ENCODE data around the gene WDR83. TPM values are rescaled to one million over a fixed set of nuclear protein-coding genes. Genes with fewer than 3 reads are reported as not detected.
"Not testable (repeated sequence)": the region's sequence is repeated elsewhere in the genome, so short reads cannot be mapped to it uniquely, and the experiment has no call there.

The WDR83 gene
- total RNA-seq, 8 experiments from 2014 or later, result 11.4 to 18.0 (median 14.6) TPM

GRCh38 chr19:12678039-12678438 is 11.4 kb downstream of the WDR83 start:
- H3K27ac ChIP-seq; H3K4me3 ChIP-seq; H3K4me1 ChIP-seq (replicated peaks in 1 of 2); ATAC-seq (replicated peaks in 6 of 8); in situ Hi-C loops (cut with MboI; ENCODE audit: low pct_unique_long_range_greater_than_20kb in 2 of 9, low sequenced_read_pairs in 9 of 9, unreplicated experiment in 9 of 9): not testable (repeated sequence)
- 94 to 100% (median 100%) methylated on average over 1 to 4 of the region's 5 CpGs; no CpG with 5 or more reads in 7 of the 10 experiments for WGBS, 10 experiments

- H3K4me3 ChIP-seq, result no peak overlapping the region
- H3K27ac ChIP-seq, result no peak overlapping the region
- in situ Hi-C loops (cut with MboI; ENCODE audit: low pct_unique_long_range_greater_than_20kb in 2 of 9, low sequenced_read_pairs in 9 of 9, unreplicated experiment in 9 of 9), result no loop called here
- H3K4me1 ChIP-seq (replicated peaks in 1 of 2), result peaks cover 3 to 5% of the 10 kb centered on the region in 2 donors
- ATAC-seq (replicated peaks in 6 of 8), result no peak
- 100% methylated on average over 1 to 6 of the region's 9 CpGs; no CpG with 5 or more reads in 6 of the 10 experiments for WGBS, 10 experiments
These were observed 13.4 kb downstream of the WDR83 start for GRCh38 chr19:12680034-12680433.

- ATAC-seq (replicated peaks in 6 of 8), result peak; percentile 79 to 89 (median 86)
These were observed 14.7 kb downstream of the WDR83 start, which contains the start of gene DHPS for GRCh38 chr19:12681074-12681987. DHPS (minus strand) TSS chr19:12681880; CDS start chr19:12681766, 114 bp downstream.

GRCh38 chr19:12685831-12686230 is 19.2 kb downstream of the WDR83 start:
- Histone ChIP-seq H3K4me3 (no peak overlapping the region), H3K27ac (no peak overlapping the region), H3K4me1 (replicated peaks in 1 of 2) (no peaks in the 10 kb centered on the region)
- WGBS, 10 experiments, result 100% methylated on average over 1 to 2 of the region's 3 CpGs; no CpG with 5 or more reads in 8 of the 10 experiments
- in situ Hi-C loops (cut with MboI; ENCODE audit: low pct_unique_long_range_greater_than_20kb in 2 of 9, low sequenced_read_pairs in 9 of 9, unreplicated experiment in 9 of 9), result no loop called here
- ATAC-seq (replicated peaks in 6 of 8), result no peak

More at GRCh38 chr19:12681074-12681987, 14.7 kb downstream of the WDR83 start, which contains the start of gene DHPS:
- H3K27ac ChIP-seq, result peak within 1 kb of the TSS; percentile 93 to 97
- H3K4me3 ChIP-seq, result peak within 1 kb of the TSS; percentile 51 to 93 (median 83)
- in situ Hi-C loops (cut with MboI; ENCODE audit: low pct_unique_long_range_greater_than_20kb in 2 of 9, low sequenced_read_pairs in 9 of 9, unreplicated experiment in 9 of 9), result no loop called here
- WGBS, 10 experiments, result 0 to 4% (median 0%) methylated on average over 1 to 21 of the region's 68 CpGs; no CpG with 5 or more reads in 2 of the 10 experiments
- peaks cover 3 to 5% of the 10 kb centered on the region in 2 donors for H3K4me1 ChIP-seq (replicated peaks in 1 of 2)

- WGBS, 10 experiments, result 80 to 100% methylated on average over 1 to 2 of the region's 9 CpGs; no CpG with 5 or more reads in 8 of the 10 experiments
These were observed 21.0 kb downstream of the WDR83 start, which contains the start of gene GNG14 for GRCh38 chr19:12687496-12688196. GNG14 (plus strand) TSS chr19:12687998; CDS start chr19:12688049, 51 bp downstream.

GRCh38 chr19:12689012-12689411 is 22.4 kb downstream of the WDR83 start:
- Histone ChIP-seq H3K4me1 (replicated peaks in 1 of 2) (no peaks in the 10 kb centered on the region), H3K27ac (no peak overlapping the region), H3K4me3 (no peak overlapping the region)
- in situ Hi-C loops (cut with MboI; ENCODE audit: low pct_unique_long_range_greater_than_20kb in 2 of 9, low sequenced_read_pairs in 9 of 9, unreplicated experiment in 9 of 9), result no loop called here
- peak in 4 of 8 experiments; percentile 3 to 20 (median 14) for ATAC-seq (replicated peaks in 6 of 8)
- whole genome bisulfite sequencing, 10 experiments, result 80 to 100% (median 100%) methylated on average over 1 to 8 of the region's 12 CpGs; no CpG with 5 or more reads in 5 of the 10 experiments

More at GRCh38 chr19:12687496-12688196, 21.0 kb downstream of the WDR83 start, which contains the start of gene GNG14:
- in situ Hi-C loops (cut with MboI; ENCODE audit: low pct_unique_long_range_greater_than_20kb in 2 of 9, low sequenced_read_pairs in 9 of 9, unreplicated experiment in 9 of 9), result no loop called here
- peak in 4 of 8 experiments; percentile 6 to 20 (median 12) for ATAC-seq (replicated peaks in 6 of 8)
- H3K27ac ChIP-seq, result no peak within 1 kb of the TSS
- no peak within 1 kb of the TSS for H3K4me3 ChIP-seq
- H3K4me1 ChIP-seq (replicated peaks in 1 of 2), result no peaks in the 10 kb centered on the region

GRCh38 chr19:12689581-12690216 is 23.1 kb downstream of the WDR83 start:
- Histone ChIP-seq H3K4me1 (replicated peaks in 1 of 2) (no peaks in the 10 kb centered on the region), H3K4me3 (no peak overlapping the region), H3K27ac (no peak overlapping the region)
- in situ Hi-C loops (cut with MboI; ENCODE audit: low pct_unique_long_range_greater_than_20kb in 2 of 9, low sequenced_read_pairs in 9 of 9, unreplicated experiment in 9 of 9), result no loop called here
- WGBS, 10 experiments, result 80% methylated on average over 2 of the region's 26 CpGs; no CpG with 5 or more reads in 8 of the 10 experiments
- peak in 6 of 8 experiments; percentile 4 to 28 (median 18) for ATAC-seq (replicated peaks in 6 of 8)

- in situ Hi-C loops (cut with MboI; ENCODE audit: low pct_unique_long_range_greater_than_20kb in 2 of 9, low sequenced_read_pairs in 9 of 9, unreplicated experiment in 9 of 9), result no loop called here
- no peak for ATAC-seq (replicated peaks in 6 of 8)
- 60 to 100% (median 86%) methylated on average over 1 to 2 of the region's 5 CpGs; no CpG with 5 or more reads in 2 of the 10 experiments for WGBS, 10 experiments
- no peak overlapping the region for H3K27ac ChIP-seq
- peaks cover 7 to 10% of the 10 kb centered on the region in 2 donors for H3K4me1 ChIP-seq (replicated peaks in 1 of 2)
- H3K4me3 ChIP-seq, result no peak overlapping the region
These were observed 26.4 kb downstream of the WDR83 start for GRCh38 chr19:12692960-12693359.

GRCh38 chr19:12694641-12695040 is 28.0 kb downstream of the WDR83 start:
- in situ Hi-C loops (cut with MboI; ENCODE audit: low pct_unique_long_range_greater_than_20kb in 2 of 9, low sequenced_read_pairs in 9 of 9, unreplicated experiment in 9 of 9), result no loop called here
- 70 to 91% (median 88%) methylated on average over 2 to 5 of the region's 16 CpGs; no CpG with 5 or more reads in 7 of the 10 experiments for WGBS, 10 experiments
- Histone ChIP-seq H3K4me3 (no peak overlapping the region), H3K27ac (no peak overlapping the region), H3K4me1 (replicated peaks in 1 of 2) (peaks cover 7 to 10% of the 10 kb centered on the region in 2 donors)
- no peak for ATAC-seq (replicated peaks in 6 of 8)

GRCh38 chr19:12695096-12695495 is 28.5 kb downstream of the WDR83 start:
- H3K27ac ChIP-seq, result no peak overlapping the region
- ATAC-seq (replicated peaks in 6 of 8), result no peak
- in situ Hi-C loops (cut with MboI; ENCODE audit: low pct_unique_long_range_greater_than_20kb in 2 of 9, low sequenced_read_pairs in 9 of 9, unreplicated experiment in 9 of 9), result no loop called here
- H3K4me1 ChIP-seq (replicated peaks in 1 of 2), result peaks cover 7 to 10% of the 10 kb centered on the region in 2 donors
- H3K4me3 ChIP-seq, result peak overlapping the region in 2 of 5 donors; percentile 62 to 90
- WGBS, 10 experiments, result 20 to 70% (median 60%) methylated on average over 1 to 2 of the region's 2 CpGs; no CpG with 5 or more reads in 5 of the 10 experiments

GRCh38 chr19:12695514-12695913 is 28.9 kb downstream of the WDR83 start:
- ATAC-seq (replicated peaks in 6 of 8), result no peak
- Histone ChIP-seq H3K4me3 (peak overlapping the region; percentile 53 to 90 (median 62)), H3K4me1 (replicated peaks in 1 of 2) (peaks cover 7 to 10% of the 10 kb centered on the region in 2 donors), H3K27ac (no peak overlapping the region)
- WGBS, 10 experiments, result 67 to 100% methylated on average over 1 of the region's 1 CpG; no CpG with 5 or more reads in 8 of the 10 experiments
- in situ Hi-C loops (cut with MboI; ENCODE audit: low pct_unique_long_range_greater_than_20kb in 2 of 9, low sequenced_read_pairs in 9 of 9, unreplicated experiment in 9 of 9), result no loop called here

GRCh38 chr19:12695997-12696365 is 29.4 kb downstream of the WDR83 start:
- ATAC-seq (replicated peaks in 6 of 8), result peak in 5 of 8 experiments; percentile 27 to 47 (median 41)
- Histone ChIP-seq H3K27ac (peak overlapping the region; percentile 91 to 93), H3K4me1 (replicated peaks in 1 of 2) (peaks cover 7 to 10% of the 10 kb centered on the region in 2 donors), H3K4me3 (peak overlapping the region; percentile 53 to 90 (median 62))
- WGBS, 10 experiments, result 0 to 14% methylated on average over 1 of the region's 36 CpGs; no CpG with 5 or more reads in 8 of the 10 experiments
- in situ Hi-C loops (cut with MboI; ENCODE audit: low pct_unique_long_range_greater_than_20kb in 2 of 9, low sequenced_read_pairs in 9 of 9, unreplicated experiment in 9 of 9), result no loop called here

Data from motor neuron (in vitro differentiated cells).